ENCODE measurements around the gene C3orf70.

Gene C3orf70

DNA sequence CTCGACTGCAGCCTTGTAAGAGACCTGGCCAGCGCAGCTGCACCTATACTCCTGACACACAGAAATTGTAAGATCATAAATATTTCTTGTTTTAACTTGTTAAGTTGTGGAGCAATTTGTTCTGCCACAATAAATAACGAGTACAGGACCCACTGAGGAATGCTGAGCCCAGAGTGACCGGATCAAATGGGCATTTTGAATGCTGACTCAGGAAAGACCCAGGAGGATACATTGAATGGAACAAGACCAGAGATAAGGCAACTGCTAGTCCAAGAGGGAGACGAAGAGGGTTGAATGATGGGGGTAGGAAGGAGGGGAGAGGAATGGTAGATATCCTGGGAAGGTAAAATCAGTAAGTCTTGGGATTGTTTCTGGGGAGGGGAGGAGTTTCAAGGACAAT, 8.9 kb upstream of the C3orf70 start:
- Mint-ChIP-seq H3K9me3 (no peaks in the 10 kb centered on the region), H3K27me3 (peaks cover 19 to 47% of the 10 kb centered on the region in 2 donors), H3K4me3 (no peak overlapping the region), H3K27ac (no peak overlapping the region), H3K4me1 (no peaks in the 10 kb centered on the region), H3K36me3 (no peaks in the 10 kb centered on the region)
- no peak for ATAC-seq (replicated peaks)
- no peak for DNase-seq

DNA sequence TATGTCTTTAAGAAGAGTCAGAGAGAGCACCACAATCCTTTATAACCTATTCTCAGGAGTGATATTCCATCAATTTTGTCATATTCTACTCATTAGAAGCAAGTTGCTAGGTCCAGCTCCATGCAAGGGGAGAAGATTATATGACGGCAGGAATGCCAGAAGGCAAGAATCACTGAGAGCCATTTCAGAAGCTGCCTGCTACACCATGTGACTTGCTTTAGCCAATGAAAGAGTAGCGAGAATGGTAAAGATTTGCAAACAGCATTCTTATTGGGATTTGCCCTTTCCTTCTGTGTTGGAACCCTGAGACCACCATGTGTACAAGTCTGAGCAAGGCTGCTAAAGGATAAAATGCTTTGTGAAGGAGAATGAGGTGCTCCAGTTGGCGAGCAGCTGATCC, 4.5 kb upstream of the C3orf70 start:
- Mint-ChIP-seq H3K9me3 (no peaks in the 10 kb centered on the region), H3K27me3 (peaks cover 23 to 35% of the 10 kb centered on the region in 2 donors), H3K4me3 (no peak overlapping the region), H3K27ac (no peak overlapping the region), H3K36me3 (no peaks in the 10 kb centered on the region), H3K4me1 (peaks cover 2 to 5% of the 10 kb centered on the region in 2 donors)
- ATAC-seq (replicated peaks) (no peak), DNase-seq (no peak)

- ATAC-seq (replicated peaks) (no peak), DNase-seq (no peak)
- peaks cover 2 to 10% of the 10 kb centered on the region in 2 donors for H3K4me1 Mint-ChIP-seq
- H3K27ac Mint-ChIP-seq, result no peak overlapping the region
- H3K36me3 Mint-ChIP-seq, result no peaks in the 10 kb centered on the region
- no peaks in the 10 kb centered on the region for H3K9me3 Mint-ChIP-seq
- peaks cover 28 to 32% of the 10 kb centered on the region in 2 donors for H3K27me3 Mint-ChIP-seq
- no peak overlapping the region for H3K4me3 Mint-ChIP-seq
These were observed 2.8 kb upstream of the C3orf70 start for GRCh38 chr3:185155678-185156077.

- no peak for ATAC-seq (replicated peaks)
- H3K4me3 Mint-ChIP-seq, result no peak overlapping the region
- no peaks in the 10 kb centered on the region for H3K36me3 Mint-ChIP-seq
- no peak for DNase-seq
- H3K27ac Mint-ChIP-seq, result no peak overlapping the region
- H3K27me3 Mint-ChIP-seq, result peaks cover 34 to 35% of the 10 kb centered on the region in 2 donors
- H3K4me1 Mint-ChIP-seq, result peaks cover 2 to 10% of the 10 kb centered on the region in 2 donors
- no peaks in the 10 kb centered on the region for H3K9me3 Mint-ChIP-seq
These were observed 1.2 kb upstream of the C3orf70 start for GRCh38 chr3:185153861-185154629.

- Mint-ChIP-seq H3K27me3 (peaks cover 29 to 30% of the 10 kb centered on the region in 2 donors), H3K9me3 (no peaks in the 10 kb centered on the region), H3K4me3 (peak overlapping the region in 1 of 2 donors; percentile 87), H3K27ac (no peak overlapping the region), H3K4me1 (peaks cover 2 to 10% of the 10 kb centered on the region in 2 donors), H3K36me3 (no peaks in the 10 kb centered on the region)
- DNase-seq (no peak), ATAC-seq (replicated peaks) (peak; percentile 38 to 42)
These were observed 411 bp upstream of the C3orf70 start for GRCh38 chr3:185153171-185153771.

- H3K9me3 Mint-ChIP-seq, result no peaks in the 10 kb centered on the region
- ATAC-seq (replicated peaks) (no peak), DNase-seq (no peak)
- peak overlapping the region; percentile 76 to 78 for H3K4me3 Mint-ChIP-seq
- no peak overlapping the region for H3K27ac Mint-ChIP-seq
- no peaks in the 10 kb centered on the region for H3K36me3 Mint-ChIP-seq
- H3K4me1 Mint-ChIP-seq, result peaks cover 2 to 10% of the 10 kb centered on the region in 2 donors
- peaks cover 28 to 29% of the 10 kb centered on the region in 2 donors for H3K27me3 Mint-ChIP-seq
These were observed 873 bp downstream of the C3orf70 start for GRCh38 chr3:185151964-185152409.

DNA sequence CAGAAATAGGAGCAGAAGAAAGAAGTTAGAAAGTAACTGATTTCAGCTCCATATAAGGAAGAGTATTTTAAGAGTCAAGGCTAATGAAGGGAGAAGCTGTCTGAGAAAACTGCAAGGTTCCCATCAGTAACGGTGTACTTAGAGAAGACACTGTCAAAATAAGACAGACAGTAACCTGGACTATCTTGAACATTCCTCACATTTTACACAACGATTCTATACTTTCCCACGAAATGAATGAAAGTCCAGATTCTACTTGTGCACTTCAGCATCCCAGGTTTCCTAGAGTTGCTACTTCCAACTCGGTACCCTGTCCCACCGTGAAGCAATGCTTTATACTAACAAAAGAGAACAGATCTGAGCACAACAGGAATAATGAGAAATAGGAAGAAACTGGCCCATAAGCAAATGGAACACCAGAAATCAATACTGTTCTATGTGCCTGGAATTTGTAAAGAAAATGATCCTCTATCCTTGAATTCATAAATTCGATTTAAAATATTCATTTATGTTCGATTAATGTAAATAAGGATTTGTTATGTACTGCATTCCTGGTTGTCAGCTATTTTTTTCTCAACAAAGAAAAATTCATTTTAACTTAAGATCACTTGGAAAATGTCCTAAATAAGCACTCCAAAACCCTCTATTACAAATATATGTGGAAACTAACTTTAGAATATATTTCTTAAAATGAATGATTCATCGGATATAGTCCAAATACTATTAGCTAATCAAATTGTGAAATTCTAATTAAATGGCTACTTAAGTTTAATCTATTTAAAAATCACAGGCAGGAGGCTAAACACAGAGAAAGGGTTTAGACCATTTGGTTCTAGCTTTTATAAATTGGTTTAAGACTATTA, 1.5 kb downstream of the C3orf70 start:
- no peak overlapping the region for H3K4me3 Mint-ChIP-seq
- H3K27ac Mint-ChIP-seq, result no peak overlapping the region
- H3K36me3 Mint-ChIP-seq, result no peaks in the 10 kb centered on the region
- peaks cover 2 to 10% of the 10 kb centered on the region in 2 donors for H3K4me1 Mint-ChIP-seq
- no peak for DNase-seq
- no peaks in the 10 kb centered on the region for H3K9me3 Mint-ChIP-seq
- ATAC-seq (replicated peaks), result no peak
- H3K27me3 Mint-ChIP-seq, result peaks cover 22 to 23% of the 10 kb centered on the region in 2 donors

GRCh38 chr3:185150561-185150960, 2.3 kb downstream of the C3orf70 start:
- H3K27ac Mint-ChIP-seq, result no peak overlapping the region
- DNase-seq, result no peak
- no peaks in the 10 kb centered on the region for H3K36me3 Mint-ChIP-seq
- peaks cover 0 to 3% of the 10 kb centered on the region in 2 donors for H3K9me3 Mint-ChIP-seq
- peaks cover 23 to 24% of the 10 kb centered on the region in 2 donors for H3K27me3 Mint-ChIP-seq
- no peak overlapping the region for H3K4me3 Mint-ChIP-seq
- peaks cover 2 to 10% of the 10 kb centered on the region in 2 donors for H3K4me1 Mint-ChIP-seq
- no peak for ATAC-seq (replicated peaks)

GRCh38 chr3:185149591-185149990, 3.3 kb downstream of the C3orf70 start:
- Mint-ChIP-seq H3K27ac (no peak overlapping the region), H3K4me3 (no peak overlapping the region), H3K36me3 (no peaks in the 10 kb centered on the region), H3K4me1 (peaks cover 2 to 10% of the 10 kb centered on the region in 2 donors), H3K9me3 (peaks cover 0 to 3% of the 10 kb centered on the region in 2 donors), H3K27me3 (peaks cover 23 to 25% of the 10 kb centered on the region in 2 donors)
- DNase-seq, result no peak
- no peak for ATAC-seq (replicated peaks)

DNA sequence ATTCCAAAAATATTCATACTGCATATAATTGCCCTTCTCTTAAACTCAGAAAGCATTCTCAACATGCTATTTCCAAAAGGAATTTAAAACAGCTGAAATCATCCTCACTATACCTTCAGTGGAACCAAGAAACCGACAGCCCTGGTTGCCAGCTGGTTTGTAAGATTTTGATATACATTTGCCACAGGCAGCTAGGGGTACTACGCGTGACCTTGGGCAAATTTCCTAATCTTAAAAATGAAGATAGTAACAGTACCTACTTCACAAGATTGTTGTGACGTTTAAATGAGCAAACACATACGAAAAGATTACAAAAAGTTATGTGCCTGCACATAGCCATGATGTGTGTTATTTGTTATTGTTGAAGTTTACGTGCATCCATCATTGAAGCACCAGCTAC, 7.3 kb downstream of the C3orf70 start:
- Mint-ChIP-seq H3K9me3 (peaks cover 0 to 3% of the 10 kb centered on the region in 2 donors), H3K27ac (no peak overlapping the region), H3K27me3 (peaks cover 10 to 15% of the 10 kb centered on the region in 2 donors), H3K4me3 (no peak overlapping the region), H3K4me1 (no peaks in the 10 kb centered on the region), H3K36me3 (no peaks in the 10 kb centered on the region)
- no peak for DNase-seq
- ATAC-seq (replicated peaks), result no peak

DNA sequence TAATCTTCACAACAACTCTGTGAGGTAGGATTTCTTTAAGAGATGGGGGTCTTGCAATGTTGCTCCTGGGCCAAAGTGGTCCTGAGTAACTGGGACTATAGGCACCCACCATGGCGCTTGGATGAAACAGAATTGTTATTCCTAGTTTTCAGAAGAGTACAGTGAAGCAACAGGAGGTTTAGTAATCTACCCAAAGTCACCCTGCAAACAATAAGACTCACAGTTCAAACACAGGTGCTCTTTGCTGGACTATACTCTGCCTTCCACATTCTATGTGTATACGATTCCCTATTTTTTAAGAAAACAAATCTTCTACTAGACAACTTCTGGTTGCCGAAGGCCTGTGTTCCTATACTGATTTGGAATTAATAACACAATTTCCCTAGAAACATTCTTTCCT, 8.1 kb downstream of the C3orf70 start:
- Mint-ChIP-seq H3K4me3 (no peak overlapping the region), H3K27me3 (peaks cover 8 to 16% of the 10 kb centered on the region in 2 donors)
- ATAC-seq (replicated peaks), result no peak

DNA sequence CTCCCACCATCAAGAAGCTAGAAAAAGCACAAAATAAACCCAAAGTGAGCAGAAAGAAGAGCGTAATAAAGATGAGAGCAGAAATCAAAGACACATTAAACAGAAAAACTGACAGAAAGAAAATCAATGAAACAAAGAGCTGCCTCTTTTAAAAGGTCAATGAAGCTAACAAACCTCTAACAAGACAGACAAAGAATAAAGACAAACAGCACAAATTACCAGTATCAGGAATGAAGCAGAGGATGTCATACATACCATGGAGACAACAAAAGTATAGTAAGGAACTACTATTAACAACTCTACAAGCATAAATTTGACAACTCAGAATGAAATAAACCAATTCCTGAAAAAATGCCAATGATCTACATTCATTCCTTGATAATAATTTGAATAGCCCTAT, 15.0 kb downstream of the C3orf70 start:
- H3K27ac Mint-ChIP-seq, result no peak overlapping the region
- H3K4me3 Mint-ChIP-seq, result no peak overlapping the region
- ATAC-seq (replicated peaks) (no peak), DNase-seq (no peak)
- H3K27me3 Mint-ChIP-seq, result peaks cover 16 to 33% of the 10 kb centered on the region in 2 donors
- no peaks in the 10 kb centered on the region for H3K36me3 Mint-ChIP-seq
- no peaks in the 10 kb centered on the region for H3K4me1 Mint-ChIP-seq
- peaks cover 0 to 3% of the 10 kb centered on the region in 2 donors for H3K9me3 Mint-ChIP-seq

More for the DNA sequence above, 8.1 kb downstream of the C3orf70 start:
- H3K4me1 Mint-ChIP-seq, result no peaks in the 10 kb centered on the region
- no peak overlapping the region for H3K27ac Mint-ChIP-seq
- peaks cover 0 to 3% of the 10 kb centered on the region in 2 donors for H3K9me3 Mint-ChIP-seq
- no peaks in the 10 kb centered on the region for H3K36me3 Mint-ChIP-seq
- no peak for DNase-seq

- peaks cover 0 to 3% of the 10 kb centered on the region in 2 donors for H3K9me3 Mint-ChIP-seq
- no peaks in the 10 kb centered on the region for H3K36me3 Mint-ChIP-seq
These were observed 18.4 kb downstream of the C3orf70 start for GRCh38 chr3:185134509-185134908.

GRCh38 chr3:185131602-185132256, 21.1 kb downstream of the C3orf70 start:
- Mint-ChIP-seq H3K4me1 (no peaks in the 10 kb centered on the region), H3K36me3 (no peaks in the 10 kb centered on the region), H3K27me3 (peaks cover 11 to 14% of the 10 kb centered on the region in 2 donors), H3K9me3 (no peaks in the 10 kb centered on the region), H3K27ac (no peak overlapping the region), H3K4me3 (no peak overlapping the region)
- ATAC-seq (replicated peaks) (no peak), DNase-seq (no peak)

More at GRCh38 chr3:185134509-185134908, 18.4 kb downstream of the C3orf70 start:
- DNase-seq (no peak), ATAC-seq (replicated peaks) (no peak)
- Mint-ChIP-seq H3K27me3 (peaks cover 19 to 30% of the 10 kb centered on the region in 2 donors), H3K4me3 (no peak overlapping the region), H3K27ac (no peak overlapping the region), H3K4me1 (no peaks in the 10 kb centered on the region)
